HepG2 (cell line): ENCODE measurements around the gene NDUFS7. TPM values are rescaled to one million over a fixed set of nuclear protein-coding genes. Genes with fewer than 3 reads are reported as not detected.

Experiments used
- ATAC-seq: fragments of 200-7000 bp; cut with Tn5 transposase; 3 replicates; pipeline ENCODE4 v1.9.1; 2020; ENCODE audit warnings: mild to moderate bottlenecking, moderate library complexity
- BruUV-seq: library from RNA; stranded (reverse); fragments of 400-500 nt; replicated peaks from 2 replicates; lab custom pipeline; 2021; lab: Mats Ljungman, UMichigan
- CTCF ChIA-PET: fragments of 300-600 bp; formaldehyde crosslinking; extraction: SDS; loops from one replicate; lab custom pipeline; 2021; ENCODE audit warnings: low total read pairs, inconsistent platforms, low intra/inter-chr PET ratio; lab: Yijun Ruan, JAX
- POLR2A ChIA-PET: fragments of 350-600 bp; sonication (Branson Sonifier 250); formaldehyde crosslinking; loops from one replicate; lab custom pipeline; 2020; ENCODE audit warnings: antibody characterized with exemption, inconsistent platforms; lab: Yijun Ruan, JAX
- DNase-seq: peaks from one replicate; pipeline ENCODE4 v3.0.0-alpha.2; 2015; ENCODE audit warnings: low spot score
- FAIRE-seq: peaks from 3 replicates; lab custom pipeline; 2011; peaks lifted over from hg19 to GRCh38; lab: Jason Lieb, UNC
- H2AFZ ChIP-seq: one replicate; pipeline ENCODE4 v1.6.1; 2011; ENCODE audit warnings: low read length, inconsistent platforms
- H3K27ac ChIP-seq: fragments of 300-600 bp; 3 replicates; pipeline ENCODE4 v1.8.0; 2011; ENCODE audit warnings: mixed run types, mild to moderate bottlenecking, mixed read lengths, low read length, inconsistent platforms; ENCODE audit not compliant: insufficient read depth; ENCODE audit errors: extremely low read length
- H3K27me3 ChIP-seq, 2 experiments: fragments of 200-600 bp in 1 of 2; 2 replicates in 1 of 2; 3 replicates in 1 of 2; pipeline versions ENCODE4 v1.6.0 to v1.8.0; 2011; ENCODE audit warnings: low read length in 2 of 2, mild to moderate bottlenecking in 2 of 2, moderate library complexity in 2 of 2, inconsistent platforms in 1 of 2; ENCODE audit not compliant: insufficient read depth in 2 of 2, control insufficient read depth in 1 of 2
- H3K36me3 ChIP-seq, 2 experiments: fragments of 200-600 bp in 1 of 2; replicated peaks in 1 of 2; 2 replicates in 1 of 2; 3 replicates in 1 of 2; pipeline versions ENCODE4 v1.5.1 to v1.8.0; 2011; ENCODE audit warnings: low read length in 2 of 2, inconsistent platforms in 1 of 2; ENCODE audit not compliant: insufficient read depth in 2 of 2, control insufficient read depth in 1 of 2
- H3K4me1 ChIP-seq: 2 replicates; pipeline ENCODE4 v1.5.1; 2012; ENCODE audit warnings: low read length, inconsistent platforms; ENCODE audit not compliant: insufficient read depth
- H3K4me2 ChIP-seq: 2 replicates; pipeline ENCODE4 v1.6.0; 2011; ENCODE audit warnings: low read depth, low read length, inconsistent platforms
- H3K4me3 ChIP-seq, 3 experiments: fragments of 200-600 bp in 1 of 3; sonication (generic), shearing (Covaris generic) in 1 of 3; replicated peaks in 1 of 3; 2 replicates each; pipeline ENCODE4 v1.5.1; 2011 to 2016; ENCODE audit warnings: low read length in 3 of 3, inconsistent platforms in 2 of 3, low read depth in 2 of 3, mild to moderate bottlenecking in 2 of 3, control low read depth in 1 of 3, mixed read lengths in 1 of 3; ENCODE audit not compliant: insufficient read depth in 1 of 3
- H3K79me2 ChIP-seq: one replicate; pipeline ENCODE4 v1.6.1; 2011; ENCODE audit warnings: low read length, inconsistent platforms; ENCODE audit not compliant: insufficient read depth
- H3K9ac ChIP-seq: 2 replicates; pipeline ENCODE4 v1.6.0; 2011; ENCODE audit warnings: mild to moderate bottlenecking, low read depth, low read length, inconsistent platforms; ENCODE audit not compliant: insufficient read depth
- H3K9me3 ChIP-seq: 2 replicates; pipeline ENCODE4 v1.5.1; 2012; ENCODE audit warnings: mild to moderate bottlenecking, low read length
- H4K20me1 ChIP-seq: 2 replicates; pipeline ENCODE4 v1.6.0; 2011; ENCODE audit warnings: inconsistent platforms, mild to moderate bottlenecking, low read length, moderate library complexity; ENCODE audit not compliant: insufficient read depth
- MTF1 ChIP-seq: sonication (generic); formaldehyde crosslinking; IDR thresholded peaks from 2 replicates; pipeline ENCODE4 v1.5.0; 2020; ENCODE audit warnings: missing genetic modification reagents
- NONO ChIP-seq, 2 experiments: fragments of 450-650 bp in 1 of 2; sonication (generic) in 1 of 2; formaldehyde crosslinking in 1 of 2; IDR thresholded peaks in 1 of 2; conservative IDR thresholded peaks in 1 of 2; 2 replicates each; pipeline versions ENCODE4 v1.6.1 to v1.8.0; 2017 to 2022; ENCODE audit warnings: mild to moderate bottlenecking in 1 of 2, missing genetic modification reagents in 1 of 2, moderate library complexity in 1 of 2
- PRMT3 ChIP-seq: sonication (generic); formaldehyde crosslinking; IDR thresholded peaks from 2 replicates; pipeline ENCODE4 v1.8.1; 2022; ENCODE audit warnings: low read depth, mild to moderate bottlenecking, moderate library complexity, missing genetic modification reagents, borderline replicate concordance
- RBFOX2 ChIP-seq: fragments of 200-400 bp; formaldehyde crosslinking; IDR thresholded peaks from 2 replicates; pipeline ENCODE4 v1.6.1; 2017; ENCODE audit warnings: low read depth, mild to moderate bottlenecking, low read length
- ZNF616 ChIP-seq: sonication (generic); formaldehyde crosslinking; IDR thresholded peaks from 2 replicates; pipeline ENCODE4 v1.5.0; 2020; ENCODE audit warnings: low read depth, mild to moderate bottlenecking, missing genetic modification reagents
- ZNF781 ChIP-seq: sonication (generic); formaldehyde crosslinking; IDR thresholded peaks from 2 replicates; pipeline ENCODE4 v1.5.1; 2020; ENCODE audit warnings: borderline replicate concordance, mild to moderate bottlenecking, missing genetic modification reagents; ENCODE audit errors: not compliant biosample characterization
- ZNF883 ChIP-seq: sonication (generic); formaldehyde crosslinking; IDR thresholded peaks from 2 replicates; pipeline ENCODE4 v1.5.1; 2020; ENCODE audit warnings: mild to moderate bottlenecking, missing genetic modification reagents; ENCODE audit errors: not compliant biosample characterization
- WGBS: methylation state at CpG from one replicate; pipeline ENCODE4 v1.1.6; 2017; ENCODE audit warnings: low lambda C conversion rate; 5-methylcytosine and 5-hydroxymethylcytosine counted together
- in situ Hi-C: cut with HindIII; loops from 2 replicates; pipeline ENCODE4 v1.10.0; 2017; ENCODE audit warnings: low pct_unique_long_range_greater_than_20kb; ENCODE audit not compliant: extremely low pct_ligation_motif_present
- intact Hi-C: fragments of 100-400 bp; cut with micrococcal nuclease; formaldehyde crosslinking; loops from one replicate; pipeline ENCODE4 v1.10.0; 2022; ENCODE audit not compliant: unreplicated experiment
- polyA plus RNA-seq, 8 experiments: library from polyadenylated mRNA; depleted of rRNA in 3 of 8; stranded (reverse) in 7 of 8; unstranded in 1 of 8; fragments of >200 nt; fragmentation: Illumina TruSeq in 4 of 8; extraction: Trizol in 4 of 8; gene quantifications; 2 replicates each; pipeline versions ENCODE4 v1.2.1 to v1.2.3, GENCODE V29; 2011 to 2016; ENCODE audit warnings: low read depth in 4 of 8, missing spikeins in 1 of 8, mixed read lengths in 1 of 8; ENCODE audit not compliant: insufficient read depth in 1 of 8
- total RNA-seq, 5 experiments: library from RNA; depleted of rRNA; stranded (reverse); fragments of >200 nt; fragmentation: Illumina TruSeq; extraction: Trizol; gene quantifications; 2 replicates each; pipeline ENCODE4 v1.2.3, GENCODE V29; 2016; ENCODE audit warnings: low read depth in 1 of 5
- TF ChIP-seq, protein P1 (sequence below): sonication (generic); formaldehyde crosslinking; IDR thresholded peaks from 2 replicates; pipeline ENCODE4 v1.5.0; 2020; ENCODE audit warnings: missing genetic modification reagents, mild to moderate bottlenecking, borderline replicate concordance
- TF ChIP-seq, protein P2 (sequence below): sonication (generic); formaldehyde crosslinking; conservative IDR thresholded peaks from 2 replicates; pipeline ENCODE4 v1.4.0; 2020; ENCODE audit warnings: missing genetic modification reagents

Gene NDUFS7
- total and polyA plus RNA-seq, 2 of the 13 experiments (the other 11 are each of a cell fraction or from before 2014, with no cell fraction given), result 34.3 to 66.9 TPM

DNA sequence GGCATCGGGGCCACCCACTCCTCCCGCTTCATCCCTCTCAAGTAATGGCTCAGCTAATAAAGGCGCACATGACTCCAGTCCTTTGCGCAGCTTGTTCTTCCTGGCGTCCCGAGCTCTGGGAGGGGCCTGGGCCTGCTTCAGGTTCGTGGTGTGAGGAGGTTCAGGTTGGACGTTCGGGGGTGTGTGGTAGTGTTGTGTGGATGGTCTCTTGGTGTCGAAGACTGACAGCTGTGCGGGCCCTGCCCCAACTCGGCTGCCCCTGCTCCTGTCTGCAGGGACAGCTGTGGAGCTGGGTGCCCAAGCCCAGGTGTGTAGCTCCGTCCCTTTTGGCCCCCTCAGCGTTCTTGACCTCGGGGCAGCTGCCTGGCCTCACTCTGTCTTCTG lies 56.7 kb downstream of the NDUFS7 start:
- Histone ChIP-seq H4K20me1 (peaks cover 36% of the 10 kb centered on the region), H3K4me2 (peak overlapping the region; percentile 20; the same call in 1 of the 2 replicates), H3K4me1 (peaks cover 42% of the 10 kb centered on the region), H3K36me3 (peaks cover 13 to 33% of the 10 kb centered on the region in 2 experiments), H3K4me3 (peak overlapping the region in 2 of 3 experiments; percentile 19 to 87; a peak in 3 of 6 replicates), H3K27me3 (no peaks in the 10 kb centered on the region), H2AFZ (no peak overlapping the region), H3K9me3 (no peaks in the 10 kb centered on the region), H3K27ac (no peak overlapping the region), H3K79me2 (peaks cover 31% of the 10 kb centered on the region), H3K9ac (peak overlapping the region; percentile 43; the same call in 1 of the 2 replicates)
- 89% methylated on average over 13 of the region's 15 CpGs for WGBS
- ChIA-PET CTCF (no interaction called here), POLR2A (interaction anchor here (0.9 kb wide), 1 partner anchor 31 kb away, joined by 3 read pairs; no protein-coding TSS in a partner anchor)
- ATAC-seq, result no peak
- no peak for FAIRE-seq
- intact Hi-C loops, result no loop called here
- TF ChIP-seq ZNF781 (CRISPR knock-in tag) (no peak), ZNF616 (CRISPR knock-in tag) (no peak), ZNF883 (no peak), PRMT3 (CRISPR knock-in tag) (no peak), RBFOX2 (peak; percentile 54), MTF1 (no peak), NONO (IDR thresholded peaks at IDR 0.05) (no peak), NONO (CRISPR knock-in tag; conservative IDR thresholded peaks at IDR 0.05) (no peak)
- TF ChIP-seq, protein P1, sequence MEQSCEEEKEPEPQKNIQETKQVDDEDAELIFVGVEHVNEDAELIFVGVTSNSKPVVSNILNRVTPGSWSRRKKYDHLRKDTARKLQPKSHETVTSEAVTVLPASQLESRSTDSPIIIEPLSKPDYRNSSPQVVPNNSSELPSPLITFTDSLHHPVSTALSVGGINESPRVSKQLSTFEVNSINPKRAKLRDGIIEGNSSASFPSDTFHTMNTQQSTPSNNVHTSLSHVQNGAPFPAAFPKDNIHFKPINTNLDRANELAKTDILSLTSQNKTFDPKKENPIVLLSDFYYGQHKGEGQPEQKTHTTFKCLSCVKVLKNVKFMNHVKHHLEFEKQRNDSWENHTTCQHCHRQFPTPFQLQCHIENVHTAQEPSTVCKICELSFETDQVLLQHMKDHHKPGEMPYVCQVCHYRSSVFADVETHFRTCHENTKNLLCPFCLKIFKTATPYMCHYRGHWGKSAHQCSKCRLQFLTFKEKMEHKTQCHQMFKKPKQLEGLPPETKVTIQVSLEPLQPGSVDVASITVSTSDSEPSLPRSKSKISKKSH (CRISPR knock-in tag), result 0 out of 2 replicates have a peak, but pooled peaks have one; percentile 7
- TF ChIP-seq, protein P2, sequence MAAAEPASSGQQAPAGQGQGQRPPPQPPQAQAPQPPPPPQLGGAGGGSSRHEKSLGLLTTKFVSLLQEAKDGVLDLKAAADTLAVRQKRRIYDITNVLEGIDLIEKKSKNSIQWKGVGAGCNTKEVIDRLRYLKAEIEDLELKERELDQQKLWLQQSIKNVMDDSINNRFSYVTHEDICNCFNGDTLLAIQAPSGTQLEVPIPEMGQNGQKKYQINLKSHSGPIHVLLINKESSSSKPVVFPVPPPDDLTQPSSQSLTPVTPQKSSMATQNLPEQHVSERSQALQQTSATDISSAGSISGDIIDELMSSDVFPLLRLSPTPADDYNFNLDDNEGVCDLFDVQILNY, result no peak
- BruUV-seq, result no TSS peak
- no peak for DNase-seq
- in situ Hi-C loops, result no loop called here
